Measurements from ENCODE around the gene SRD5A1. TPM values are rescaled to one million over a fixed set of nuclear protein-coding genes. Genes with fewer than 3 reads are reported as not detected.

The SRD5A1 gene
- total and polyA plus RNA-seq, 8 donors: 1.3 to 12.8 (median 4.2) TPM; not detected in 1

GRCh38 chr5:6714226-6715041, 81.2 kb downstream of the SRD5A1 start:
- H3K4me3 ChIP-seq: peak overlapping the region; percentile 56 to 94 (median 66)
- peaks cover 44 to 56% (median 54%) of the 10 kb centered on the region in 4 donors for H3K4me1 ChIP-seq
- H3K9me3 ChIP-seq: no peaks in the 10 kb centered on the region
- H3K36me3 ChIP-seq: peaks cover 0 to 8% (median 0%) of the 10 kb centered on the region in 4 donors
- intact Hi-C loops (cut with DNase I; ENCODE audit: low total_unique reads): loop anchor here (5.0 kb wide), 1 partner anchor 82 kb away; the partner anchor contains the start of genes NSUN2 and SRD5A1
- TF ChIP-seq EP300 (IDR thresholded peaks at IDR 0.05) (no peak), POLR2A (IDR thresholded peaks at IDR 0.05) (no peak), POLR2AphosphoS5 (IDR thresholded peaks at IDR 0.05) (no peak), CTCF (IDR thresholded peaks at IDR 0.05) (no peak)
- peak overlapping the region; percentile 55 to 99 (median 92) for H3K27ac ChIP-seq
- H3K27me3 ChIP-seq: no peaks in the 10 kb centered on the region
- DNase-seq: peak in 1 of 2 donors; percentile 60
- 0 to 2% (median 1%) methylated on average over 15 to 99 of the region's 99 CpGs for WGBS, 5 donors

DNA sequence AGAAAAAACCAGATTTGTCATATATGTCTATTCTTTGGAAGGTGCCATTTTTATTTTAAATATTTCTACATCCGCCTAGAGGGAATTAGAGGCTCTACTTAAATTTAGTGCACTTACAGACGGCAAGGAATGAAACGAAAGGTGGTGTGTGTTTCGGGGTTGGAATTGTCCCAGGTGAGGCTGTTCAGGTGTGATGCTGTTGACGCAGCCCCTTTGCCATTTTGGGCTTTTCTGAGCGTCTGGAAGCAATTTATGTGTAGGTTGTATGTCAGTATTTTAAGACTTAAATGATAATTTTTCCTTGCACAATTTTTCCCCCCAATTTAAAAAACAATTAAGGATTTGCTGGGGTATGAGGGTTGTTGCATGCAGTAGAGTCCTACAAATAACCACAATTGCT, 82.0 kb downstream of the SRD5A1 start:
- peak overlapping the region in 1 of 5 donors; percentile 96 for H3K27ac ChIP-seq
- no peaks in the 10 kb centered on the region for H3K9me3 ChIP-seq
- H3K4me3 ChIP-seq: peak overlapping the region; percentile 56 to 94 (median 66)
- WGBS, 5 donors: 28 to 46% (median 39%) methylated on average over 6 of the region's 6 CpGs
- DNase-seq: no peak
- peaks cover 51 to 65% (median 62%) of the 10 kb centered on the region in 4 donors for H3K4me1 ChIP-seq
- no peak for TF ChIP-seq CTCF (IDR thresholded peaks at IDR 0.05)
- TF ChIP-seq POLR2A (IDR thresholded peaks at IDR 0.05): no peak
- TF ChIP-seq EP300 (IDR thresholded peaks at IDR 0.05): no peak
- no peak for TF ChIP-seq POLR2AphosphoS5 (IDR thresholded peaks at IDR 0.05)
- intact Hi-C loops (cut with DNase I; ENCODE audit: low total_unique reads): loop anchor here (5.0 kb wide), 1 partner anchor 83 kb away; the partner anchor contains the start of genes NSUN2 and SRD5A1
- no peaks in the 10 kb centered on the region for H3K27me3 ChIP-seq
- peaks cover 0 to 8% (median 0%) of the 10 kb centered on the region in 4 donors for H3K36me3 ChIP-seq

DNA sequence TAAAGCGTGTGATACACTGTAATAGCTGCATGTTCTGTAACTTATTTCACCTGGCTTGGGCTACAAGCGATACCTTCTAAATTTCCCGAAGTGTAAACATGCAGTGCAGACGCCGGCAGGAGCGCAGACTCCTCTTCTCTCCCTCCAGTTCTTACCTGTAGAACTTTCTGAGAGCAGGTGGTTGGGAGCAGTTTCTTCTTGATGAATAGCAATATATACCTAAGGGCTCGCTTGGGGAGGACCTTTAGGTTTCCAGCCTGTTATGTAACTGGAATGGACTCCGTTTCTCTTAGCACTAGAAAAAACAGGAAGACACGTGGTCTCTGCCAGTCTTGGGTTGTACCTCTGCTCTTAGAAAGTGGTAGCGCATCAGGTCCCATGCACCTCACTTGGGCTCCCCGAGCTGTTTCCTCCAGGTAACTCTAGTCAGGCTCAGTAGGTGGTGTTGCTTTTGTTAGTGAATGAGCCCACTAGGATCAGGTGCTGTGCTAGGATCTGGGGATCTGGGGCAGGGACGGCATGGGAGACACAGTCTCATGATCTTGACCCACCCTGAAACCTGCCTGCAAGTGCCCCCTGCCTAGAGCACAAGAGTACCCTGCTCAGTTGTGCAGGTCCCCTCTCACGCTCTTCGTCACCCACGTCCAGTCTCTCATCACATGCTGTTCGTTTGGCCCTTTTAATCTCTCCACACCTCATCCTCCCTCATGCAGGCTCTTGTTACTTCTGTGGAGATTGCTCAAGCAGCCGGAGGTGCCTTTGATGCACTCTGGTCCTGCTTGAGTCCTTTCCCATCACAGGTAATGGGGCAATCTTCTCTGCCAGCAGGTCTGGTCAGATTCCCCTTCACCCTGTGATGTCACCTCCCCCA, 82.8 kb downstream of the SRD5A1 start:
- H3K27ac ChIP-seq: peak overlapping the region in 1 of 5 donors; percentile 21
- 35 to 40% (median 37%) methylated on average over 17 of the region's 17 CpGs for WGBS, 5 donors
- DNase-seq: no peak
- no peak for TF ChIP-seq POLR2AphosphoS5 (IDR thresholded peaks at IDR 0.05)
- no peak for TF ChIP-seq POLR2A (IDR thresholded peaks at IDR 0.05)
- TF ChIP-seq CTCF (IDR thresholded peaks at IDR 0.05): no peak
- TF ChIP-seq EP300 (IDR thresholded peaks at IDR 0.05): no peak
- H3K36me3 ChIP-seq: peaks cover 0 to 8% (median 0%) of the 10 kb centered on the region in 4 donors
- H3K9me3 ChIP-seq: no peaks in the 10 kb centered on the region
- intact Hi-C loops (cut with DNase I; ENCODE audit: low total_unique reads): loop anchor here (5.0 kb wide), 1 partner anchor 84 kb away; the partner anchor contains the start of genes NSUN2 and SRD5A1
- peak overlapping the region; percentile 56 to 94 (median 66) for H3K4me3 ChIP-seq
- peaks cover 53 to 72% (median 68%) of the 10 kb centered on the region in 4 donors for H3K4me1 ChIP-seq
- H3K27me3 ChIP-seq: no peaks in the 10 kb centered on the region
